GM19438 (cell line): Measurements from ENCODE around the gene HSD17B12.
"Not testable (repeated sequence)": the region's sequence is repeated elsewhere in the genome, so short reads cannot be mapped to it uniquely, and the experiment has no call there.

Experiments
- ATAC-seq: cut with Tn5 transposase; IDR thresholded peaks from one replicate; pipeline ENCODE4 v1.9.1; 2021; ENCODE audit warnings: low read depth; ENCODE audit not compliant: unreplicated experiment

HSD17B12 gene

DNA sequence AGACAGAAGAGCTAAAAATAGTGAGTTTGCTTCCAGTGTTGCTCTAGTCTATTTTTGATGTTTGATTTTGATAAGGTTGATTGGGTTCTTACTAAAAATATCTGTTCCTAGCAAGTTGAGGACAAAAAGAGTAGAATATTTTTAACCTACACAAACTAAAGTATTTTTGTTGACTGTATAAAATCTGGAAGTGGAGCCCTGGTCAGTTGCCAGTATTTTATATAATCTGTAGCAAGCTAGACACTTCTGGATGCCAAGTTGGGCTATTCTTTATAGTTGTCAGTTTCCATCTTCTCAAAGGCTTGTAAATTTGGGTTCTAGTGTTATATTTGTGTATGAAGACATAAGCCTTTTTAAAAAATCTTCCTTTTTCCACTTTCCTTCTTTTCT, 56.7 kb downstream of the HSD17B12 start:
- no peak for ATAC-seq

DNA sequence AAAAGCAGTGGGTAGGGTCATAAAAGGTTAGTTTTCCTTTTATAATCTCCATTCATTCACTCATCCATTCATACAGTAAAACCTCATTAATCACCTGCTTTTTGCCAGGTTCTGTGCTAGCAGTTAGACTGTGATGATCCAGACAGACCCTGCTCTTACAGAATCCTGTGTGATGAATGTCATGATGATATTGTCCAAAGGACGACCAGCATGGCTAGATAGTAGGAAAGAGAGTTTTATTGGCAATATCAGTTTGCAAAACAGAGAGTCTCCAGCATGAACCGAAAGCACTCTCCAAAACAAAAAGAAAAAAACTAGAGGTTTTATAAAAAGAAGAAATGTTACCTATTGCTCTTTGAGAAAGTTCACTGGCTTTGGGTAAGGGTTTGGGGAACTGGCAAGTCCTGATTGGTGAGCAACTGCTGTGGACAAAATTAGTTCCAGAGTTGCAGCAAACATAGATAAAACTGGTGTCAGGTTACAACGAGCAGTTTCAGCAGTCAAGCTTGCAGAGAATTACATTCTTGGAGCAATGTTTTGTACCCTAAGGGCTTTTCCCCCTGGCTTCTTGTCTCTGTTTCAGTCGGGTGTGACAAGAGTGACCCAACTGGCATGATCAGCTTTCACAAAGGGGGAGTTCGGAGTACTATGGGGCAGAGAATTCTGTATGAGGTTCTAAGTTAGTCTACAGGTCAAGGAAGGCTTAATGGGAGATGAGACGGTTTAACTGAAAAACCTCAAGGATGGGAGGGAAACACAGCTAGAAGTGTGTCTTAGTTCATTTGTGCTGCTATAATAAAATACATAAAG, 58.3 kb downstream of the HSD17B12 start:
- ATAC-seq = no peak

DNA sequence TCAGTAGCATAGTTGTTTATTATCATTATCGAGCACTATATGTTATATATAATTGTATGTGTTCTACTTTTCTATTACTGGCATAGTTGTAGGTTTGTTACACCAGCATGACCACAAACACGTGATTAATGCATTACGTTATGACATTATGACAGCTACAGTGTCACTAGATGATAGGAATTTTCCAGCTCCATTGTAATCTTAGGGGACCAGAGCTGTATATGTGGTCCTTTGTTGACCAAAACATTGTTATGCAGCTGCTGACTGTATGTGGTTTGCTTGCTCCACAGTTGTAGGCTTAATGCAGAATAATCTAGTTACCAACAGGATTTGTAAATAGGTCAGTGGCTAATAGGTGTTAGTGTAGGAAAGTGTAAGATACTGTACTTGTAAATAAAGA, 66.1 kb downstream of the HSD17B12 start:
- ATAC-seq = no peak

DNA sequence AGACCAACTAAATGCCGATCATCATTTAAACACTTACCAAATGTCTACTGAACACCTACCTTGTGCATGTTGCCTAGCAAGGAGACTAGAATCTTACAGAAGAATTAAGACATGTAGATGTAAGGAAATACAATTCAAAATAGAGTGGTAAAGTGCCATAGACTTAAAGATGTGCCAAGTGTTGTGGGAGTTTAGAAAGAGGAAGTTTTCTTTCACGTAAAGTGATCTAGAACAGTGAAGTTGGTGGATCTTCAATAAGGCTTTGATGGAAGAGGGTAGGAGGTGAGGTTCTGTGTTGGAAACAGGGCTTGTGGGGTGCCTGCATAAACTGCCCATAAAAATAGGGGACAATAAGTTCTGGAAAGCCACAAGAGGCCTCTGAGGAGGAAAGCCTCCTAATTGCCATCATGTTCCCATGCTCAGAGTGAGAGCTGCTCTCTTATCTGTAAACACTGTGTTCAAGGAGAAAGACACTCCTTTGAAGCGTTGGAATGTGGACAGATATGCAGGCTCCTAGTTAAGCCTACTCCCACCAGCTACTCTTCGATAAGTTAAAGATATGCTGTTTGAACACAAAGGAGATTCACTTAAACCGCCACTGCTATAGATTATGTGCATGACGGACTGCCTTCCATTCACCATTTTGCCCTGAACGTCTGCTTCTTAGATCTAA, 66.7 kb downstream of the HSD17B12 start:
- ATAC-seq = no peak

DNA sequence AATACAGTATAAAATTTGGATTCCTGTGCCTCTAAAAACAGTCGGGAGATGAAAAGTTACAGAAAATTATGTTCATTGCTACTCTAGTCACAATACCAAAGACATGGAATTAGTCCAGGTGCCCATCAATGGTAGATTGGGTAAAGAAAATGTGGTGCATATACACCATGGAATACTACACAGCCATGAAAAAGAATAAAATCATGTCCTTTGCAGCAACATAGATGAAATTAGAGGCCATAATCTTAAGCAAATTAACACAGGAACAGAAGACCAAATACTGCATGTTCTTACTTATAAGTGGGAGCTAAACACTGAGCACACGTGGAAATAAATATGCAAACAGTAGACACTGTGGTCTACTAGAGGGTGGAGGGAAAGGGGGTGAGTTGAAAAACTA, 67.6 kb downstream of the HSD17B12 start:
- no peak for ATAC-seq

DNA sequence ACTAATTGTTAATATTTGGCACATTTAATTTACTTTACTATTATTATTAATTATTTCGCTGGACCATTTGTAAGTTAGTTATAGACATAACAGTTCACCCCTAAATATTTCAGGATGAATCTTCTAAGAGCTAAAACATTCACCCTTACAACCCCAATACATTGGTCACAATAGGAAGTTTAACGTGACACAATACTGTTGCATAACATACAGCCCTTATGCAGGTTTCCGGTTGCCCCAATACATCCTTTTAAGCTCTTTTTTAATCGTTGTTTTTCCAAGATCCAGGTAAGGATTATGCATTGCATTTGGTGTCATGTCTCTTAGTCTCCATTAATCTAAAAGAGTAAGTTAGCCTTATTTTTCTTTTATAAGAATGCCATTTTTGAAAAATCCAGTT, 71.2 kb downstream of the HSD17B12 start:
- ATAC-seq = no peak

DNA sequence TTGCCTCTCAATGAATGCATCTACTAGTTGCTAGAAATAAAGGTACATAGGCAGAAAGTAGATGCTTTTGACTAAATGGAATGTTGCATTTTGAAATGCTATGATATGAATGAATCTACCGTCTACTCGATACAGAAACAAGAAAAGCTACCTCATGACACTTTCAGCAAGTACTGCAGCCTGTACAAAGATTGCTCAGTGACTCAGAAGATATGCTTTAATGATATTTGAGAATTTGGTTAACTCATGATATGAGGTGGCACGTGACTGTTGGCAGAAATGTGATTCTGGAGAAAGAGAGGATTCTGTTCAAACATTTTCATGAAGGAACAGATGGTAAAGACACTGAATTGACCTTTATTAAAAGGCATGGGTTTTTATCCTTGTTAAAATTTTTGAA, 76.0 kb downstream of the HSD17B12 start:
- no peak for ATAC-seq

DNA sequence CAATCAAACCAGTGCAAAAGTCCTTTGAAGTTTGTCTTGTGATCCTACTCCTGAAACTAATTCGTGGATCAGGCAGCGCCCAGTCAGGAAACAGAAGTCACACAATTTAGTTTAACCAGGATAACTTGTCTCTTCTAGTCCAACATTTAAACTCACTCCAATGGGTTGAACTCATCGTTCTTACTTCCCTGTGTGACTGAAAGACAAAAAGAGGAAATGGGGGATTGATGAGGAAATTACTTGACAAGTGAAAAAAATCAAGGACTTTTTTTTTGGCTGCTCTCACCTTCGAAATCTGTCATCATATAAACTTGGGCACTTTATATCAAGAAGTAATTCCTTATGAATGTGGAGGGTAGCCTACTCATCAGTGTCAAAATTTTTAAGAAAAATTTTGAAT, 78.4 kb downstream of the HSD17B12 start:
- no peak for ATAC-seq

DNA sequence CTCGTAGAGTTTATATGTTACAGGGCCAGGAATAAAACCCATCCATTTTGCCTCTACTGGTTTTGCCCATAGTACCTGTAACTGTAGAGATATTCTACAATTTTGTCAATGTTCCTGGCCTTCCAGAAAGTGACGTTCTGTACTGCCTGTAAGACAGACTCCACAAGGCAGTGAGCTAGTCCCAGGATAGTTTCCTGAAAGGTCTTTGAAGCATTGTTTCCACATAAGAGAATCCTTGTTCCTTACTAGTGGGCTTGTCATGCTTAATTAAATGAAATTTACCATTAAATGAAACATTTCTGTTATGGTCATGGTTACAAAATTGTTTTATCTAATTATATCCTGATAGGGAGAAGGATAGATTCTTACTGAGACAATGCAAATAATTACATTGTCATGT, 80.4 kb downstream of the HSD17B12 start:
- ATAC-seq = no peak

DNA sequence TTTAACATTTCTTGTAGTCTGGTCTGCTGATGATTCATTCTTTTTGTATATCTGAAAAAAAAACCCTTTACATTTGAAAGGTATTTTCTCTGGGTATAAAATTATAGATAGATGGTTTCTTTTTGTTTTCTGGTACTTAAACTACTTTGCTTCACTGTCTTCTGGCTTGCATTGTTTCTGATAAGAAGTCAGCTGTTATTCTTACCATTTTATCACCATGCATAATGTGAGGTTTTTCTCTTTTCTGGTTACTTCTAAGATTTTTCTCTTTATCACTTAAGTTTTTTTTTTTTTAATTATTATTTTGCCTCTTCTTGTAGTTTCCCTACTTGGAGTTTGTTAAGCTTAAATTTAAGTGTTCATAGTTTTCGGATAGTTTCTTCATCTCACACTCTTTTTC, 84.7 kb downstream of the HSD17B12 start:
- no peak for ATAC-seq

DNA sequence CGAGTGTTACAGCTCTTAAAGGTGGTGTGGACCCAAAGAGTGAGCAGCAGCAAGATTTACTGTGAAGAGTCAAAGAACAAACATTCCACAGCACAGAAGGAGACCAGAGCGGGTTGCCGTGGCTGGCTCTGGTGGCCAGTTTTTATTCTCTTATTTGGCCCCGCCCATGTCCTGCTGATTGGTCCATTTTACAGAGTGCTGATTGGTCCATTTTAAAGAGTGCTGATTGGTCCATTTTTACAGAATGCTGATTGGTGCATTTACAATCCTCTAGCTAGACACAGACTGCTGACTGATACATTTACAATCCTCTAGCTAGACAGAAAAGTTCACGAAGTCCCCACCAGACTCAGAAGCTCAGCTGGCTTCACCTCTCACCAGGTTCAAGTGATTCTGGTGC, 88.1 kb downstream of the HSD17B12 start:
- ATAC-seq = not testable (repeated sequence)

DNA sequence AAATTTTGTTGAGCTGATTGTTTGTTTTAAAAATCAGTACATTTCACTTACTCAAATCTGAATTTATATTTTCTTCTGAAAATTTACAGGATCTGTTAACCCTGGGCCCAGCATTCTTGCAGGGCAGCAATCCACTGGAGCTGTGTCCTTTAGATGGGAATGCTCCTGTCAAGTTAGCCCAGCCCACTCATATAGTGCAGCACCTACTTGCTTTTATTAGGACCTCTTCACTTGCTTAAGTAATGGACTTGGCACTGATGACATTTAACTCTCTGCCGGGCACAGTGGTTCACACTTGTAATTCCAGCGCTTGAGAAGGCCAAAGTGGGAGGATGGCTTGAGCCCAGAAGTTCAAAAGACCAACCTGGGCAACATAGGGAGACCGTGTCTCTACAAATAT, 89.6 kb downstream of the HSD17B12 start:
- no peak for ATAC-seq

DNA sequence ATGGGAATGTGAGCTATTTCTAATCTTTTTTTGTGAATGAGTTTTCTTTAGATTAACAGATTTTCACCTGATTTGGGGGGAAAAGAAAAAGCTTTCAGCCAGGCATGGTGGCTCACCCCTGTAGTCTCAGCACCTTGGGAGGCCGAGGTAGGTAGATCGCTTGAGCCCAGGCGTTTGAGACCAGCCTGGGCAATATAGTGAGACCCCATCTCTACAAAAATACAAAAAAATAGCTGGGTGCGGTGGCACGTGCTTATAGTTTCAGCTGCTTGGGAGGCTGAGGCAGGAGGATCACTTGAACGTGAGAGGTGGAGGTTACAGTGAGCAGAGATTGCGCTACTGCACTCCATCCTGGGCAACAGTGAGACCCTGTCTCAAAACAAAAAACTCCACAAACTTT, 92.2 kb downstream of the HSD17B12 start:
- ATAC-seq = no peak

DNA sequence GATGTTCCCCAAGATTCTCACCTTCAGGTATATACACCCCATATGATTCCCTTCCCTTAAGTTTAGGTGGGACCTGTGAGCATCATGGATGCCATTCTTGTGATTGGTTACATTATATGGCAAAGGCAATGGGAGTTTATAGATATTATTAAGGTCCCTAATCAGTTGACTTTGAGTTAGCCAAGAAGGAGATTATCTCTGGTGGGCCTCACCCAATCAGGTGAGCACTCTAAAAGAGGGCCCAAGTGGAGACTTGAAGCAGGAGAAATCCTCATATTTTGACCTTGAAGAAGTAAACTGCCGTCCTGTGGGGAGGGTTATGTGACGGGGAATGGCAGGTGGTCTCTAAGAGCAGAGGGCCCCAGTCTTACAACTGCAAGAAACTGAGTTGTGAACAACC, 94.2 kb downstream of the HSD17B12 start:
- ATAC-seq = no peak

DNA sequence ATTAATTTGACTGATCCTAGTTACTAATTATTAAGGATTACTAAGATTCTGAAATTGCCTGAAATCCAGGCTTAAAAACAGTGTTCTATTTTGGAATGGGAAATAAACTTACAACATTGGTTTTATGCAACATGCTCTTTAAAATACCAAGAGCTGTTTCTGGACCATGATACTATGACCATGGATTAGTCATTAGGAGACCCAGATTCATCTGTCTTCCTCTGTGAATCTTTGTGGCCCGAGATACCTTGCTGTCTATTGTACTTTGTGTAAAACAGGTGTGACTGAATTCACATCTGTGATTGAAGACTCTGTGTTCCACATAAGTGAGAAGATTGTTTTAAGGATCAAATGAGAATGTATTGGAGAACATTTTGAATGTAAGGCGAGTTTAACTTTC, 98.8 kb downstream of the HSD17B12 start:
- ATAC-seq = no peak

DNA sequence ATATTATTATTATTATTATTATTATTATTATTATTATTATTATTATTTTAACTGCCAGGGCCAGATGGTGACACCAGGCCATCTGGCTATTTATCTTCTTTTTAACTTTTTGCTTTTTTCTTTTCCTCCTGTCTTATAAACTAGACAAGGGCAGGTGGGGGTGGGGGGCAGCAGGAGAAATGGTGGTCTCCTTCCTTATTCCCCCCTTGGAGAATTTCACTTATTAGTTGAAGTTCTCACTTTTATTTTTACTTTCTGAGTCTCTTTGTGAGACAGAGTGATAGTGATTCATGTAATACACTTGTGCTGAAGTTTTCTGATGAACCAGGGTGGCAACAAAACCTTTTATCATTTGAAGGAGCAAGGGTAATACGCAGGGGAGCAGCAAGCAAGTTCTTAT, 103.8 kb downstream of the HSD17B12 start:
- ATAC-seq = no peak

DNA sequence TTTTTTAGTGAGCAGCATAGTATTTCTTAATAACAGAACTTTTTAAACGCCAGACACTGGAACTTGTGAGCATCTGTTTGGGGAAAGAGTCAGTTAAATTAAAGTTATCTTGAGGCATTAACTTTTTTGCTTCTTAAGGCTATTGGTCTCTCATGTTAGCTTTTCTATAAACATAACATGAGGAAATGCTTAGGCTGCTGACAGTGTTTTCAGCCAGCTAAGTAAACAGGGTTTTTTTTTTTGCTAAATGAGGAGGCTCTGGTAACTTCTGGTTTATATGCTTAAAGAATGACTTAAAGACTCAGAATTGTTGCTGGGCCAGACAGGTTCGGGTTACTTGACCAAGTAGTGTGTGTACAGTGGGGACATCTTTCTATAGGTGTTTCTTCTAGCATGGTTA, 104.3 kb downstream of the HSD17B12 start:
- ATAC-seq = no peak

DNA sequence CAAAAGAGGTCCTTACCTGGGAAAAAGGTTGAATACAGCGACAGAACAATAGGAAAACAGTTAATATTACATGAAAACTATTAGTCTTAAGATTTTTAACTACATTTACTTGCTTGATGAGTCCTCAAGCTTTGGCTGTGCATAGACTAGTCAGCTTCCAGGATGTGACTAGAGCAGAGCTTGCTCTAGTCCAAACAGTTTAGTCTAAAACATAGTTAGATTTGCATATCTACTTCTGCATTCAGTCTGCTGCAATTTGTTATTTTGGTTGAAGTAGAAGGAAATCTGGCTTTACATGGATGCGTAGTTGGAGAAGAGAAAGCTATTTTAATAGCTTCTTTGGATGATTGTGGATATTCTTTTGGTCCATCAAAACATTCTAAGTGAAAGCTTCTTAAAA, 104.8 kb downstream of the HSD17B12 start:
- no peak for ATAC-seq

DNA sequence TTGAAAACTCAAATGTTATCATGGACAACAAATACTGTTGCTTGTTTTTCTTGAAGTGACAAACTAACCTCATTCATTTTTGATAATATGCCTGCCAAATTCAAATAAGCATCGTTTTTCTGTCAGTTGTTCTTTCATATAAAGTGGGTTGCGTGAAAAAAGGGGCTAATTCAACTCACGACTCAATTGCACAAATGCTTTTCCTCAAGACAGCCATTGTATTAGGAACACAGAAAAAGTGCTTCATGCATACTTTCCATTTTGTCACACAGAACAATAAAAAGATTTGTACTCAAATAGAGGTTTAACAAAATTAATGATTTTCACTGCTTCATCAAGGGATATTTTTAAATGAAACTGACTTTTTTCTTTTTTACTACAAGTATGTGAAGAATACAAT, 105.5 kb downstream of the HSD17B12 start:
- ATAC-seq = no peak

DNA sequence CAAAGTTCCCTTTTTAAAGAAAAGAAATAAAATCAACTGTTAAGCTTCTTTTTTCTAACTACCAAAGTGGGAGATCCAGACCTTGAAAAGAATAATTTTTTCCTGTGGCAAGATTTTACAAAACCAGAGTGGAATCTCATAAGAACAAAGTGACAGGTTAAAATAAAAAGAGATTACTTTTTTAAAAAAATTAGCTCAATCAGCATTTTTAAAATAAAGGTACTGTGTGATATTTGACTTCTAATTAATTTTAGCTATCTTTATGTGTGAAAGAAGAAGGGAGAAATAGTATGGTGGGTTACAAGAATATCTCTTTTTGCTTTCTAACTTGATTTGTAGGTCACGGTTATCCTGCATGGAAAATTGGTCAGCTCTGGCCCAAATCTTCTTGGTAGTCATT, 107.3 kb downstream of the HSD17B12 start:
- no peak for ATAC-seq

DNA sequence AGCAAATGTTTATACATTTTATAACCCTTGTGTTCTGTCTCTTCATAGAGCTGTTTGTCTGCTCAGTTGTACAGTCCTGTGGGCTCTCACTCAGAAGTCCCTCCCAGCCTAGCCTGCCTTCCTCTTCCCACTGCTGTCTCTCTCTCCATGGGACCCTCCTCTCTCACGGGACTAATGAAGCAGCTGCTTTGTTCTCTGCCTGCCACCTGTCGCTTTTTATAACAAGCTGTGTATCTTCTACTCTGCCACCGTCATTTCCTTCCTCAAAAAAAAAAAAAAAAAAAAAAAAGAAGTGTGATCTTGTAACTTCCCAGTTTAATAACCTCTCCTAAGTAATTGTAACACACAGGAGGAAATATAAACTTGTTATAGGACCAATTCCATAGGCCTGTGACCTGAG, 107.9 kb downstream of the HSD17B12 start:
- ATAC-seq = no peak

DNA sequence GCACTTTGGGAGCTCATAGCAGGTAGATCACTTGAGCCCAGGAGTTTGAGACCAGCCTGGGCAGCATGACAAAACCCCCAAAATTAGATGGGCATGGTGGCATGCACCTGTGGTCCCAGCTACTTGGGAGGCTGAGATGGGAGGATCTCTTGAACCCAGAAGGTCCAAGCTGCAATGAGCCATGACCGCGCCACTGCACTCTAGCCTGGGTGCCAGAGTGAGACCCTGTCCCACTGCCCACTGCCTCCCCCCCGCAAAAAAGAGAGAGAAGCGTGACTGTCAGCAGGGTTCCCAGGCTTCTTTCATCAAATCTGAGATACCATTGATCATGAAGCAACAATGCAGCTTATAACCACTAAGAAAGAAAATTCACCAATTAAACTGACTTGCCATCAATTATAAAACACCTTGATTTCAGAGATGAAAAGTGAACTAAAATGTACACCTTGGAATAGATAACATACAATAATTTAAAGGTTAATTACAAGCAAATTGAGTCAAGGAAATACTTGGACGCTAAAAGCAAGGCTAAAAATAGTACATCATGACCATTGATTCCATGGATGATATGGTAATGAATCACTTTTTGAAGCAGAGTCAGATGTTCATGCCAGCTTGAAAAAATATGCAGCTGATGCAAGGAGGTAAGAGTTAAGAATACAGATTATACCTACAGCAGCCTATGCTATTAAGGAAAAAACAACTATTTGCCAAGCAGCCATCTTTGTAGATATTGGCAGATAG, 109.3 kb downstream of the HSD17B12 start:
- ATAC-seq = no peak
